B cell (primary cell): ENCODE data around the gene XXYLT1.

Experiments
- EZH2 ChIP-seq: IDR thresholded peaks from 2 replicates; pipeline ENCODE4 v1.6.1; 2012; ENCODE audit warnings: borderline replicate concordance, low read depth, mild to moderate bottlenecking, moderate library complexity, low read length; ENCODE audit not compliant: insufficient read depth, poor library complexity, severe bottlenecking
- TF ChIP-seq, protein P1 (sequence below): fragments of 200-600 bp; IDR thresholded peaks from one replicate; pipeline ENCODE4 v1.8.0; 2022; ENCODE audit warnings: antibody characterized with exemption, mild to moderate bottlenecking

DNA sequence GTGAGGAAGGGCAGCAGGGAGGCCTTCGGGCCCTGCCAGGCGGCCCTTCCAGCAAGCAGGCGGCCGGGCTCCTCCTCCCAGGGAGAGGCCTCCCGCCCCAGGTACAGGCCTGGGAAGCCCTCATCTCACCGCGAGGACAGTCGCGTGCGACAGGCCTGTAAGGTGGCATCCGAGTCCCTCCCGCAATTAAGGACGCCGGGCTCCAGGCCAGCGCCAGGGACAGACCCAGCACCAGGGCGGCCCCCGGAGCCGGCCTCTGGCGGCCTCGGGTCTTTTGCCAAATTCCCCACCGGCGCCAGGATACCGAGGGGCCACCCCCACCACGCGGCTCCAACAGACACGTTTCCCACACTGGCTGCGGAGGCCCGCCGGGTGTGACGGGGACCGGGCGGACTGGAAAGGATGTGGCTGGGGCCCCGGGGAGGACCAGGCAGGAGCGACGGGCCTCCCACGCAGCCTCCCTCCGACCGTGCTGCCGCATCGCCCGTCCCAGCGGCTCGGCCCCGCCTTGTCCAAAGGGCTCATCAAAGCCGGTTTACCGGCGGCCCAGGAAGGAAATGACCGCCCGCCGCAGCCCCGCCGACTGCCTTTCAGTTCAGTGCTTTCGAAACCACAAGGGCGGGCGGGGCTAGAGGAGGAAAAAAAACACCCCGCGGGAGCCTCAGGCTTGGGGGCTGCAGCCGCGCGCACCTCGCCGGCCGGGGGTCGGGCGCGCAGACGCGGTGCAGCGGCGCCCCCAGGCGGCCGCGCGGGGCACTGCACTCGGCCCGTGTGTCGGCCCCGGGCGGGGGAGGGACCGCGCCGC lies 11.3 kb downstream of the XXYLT1 start:
- TF ChIP-seq, protein P1, sequence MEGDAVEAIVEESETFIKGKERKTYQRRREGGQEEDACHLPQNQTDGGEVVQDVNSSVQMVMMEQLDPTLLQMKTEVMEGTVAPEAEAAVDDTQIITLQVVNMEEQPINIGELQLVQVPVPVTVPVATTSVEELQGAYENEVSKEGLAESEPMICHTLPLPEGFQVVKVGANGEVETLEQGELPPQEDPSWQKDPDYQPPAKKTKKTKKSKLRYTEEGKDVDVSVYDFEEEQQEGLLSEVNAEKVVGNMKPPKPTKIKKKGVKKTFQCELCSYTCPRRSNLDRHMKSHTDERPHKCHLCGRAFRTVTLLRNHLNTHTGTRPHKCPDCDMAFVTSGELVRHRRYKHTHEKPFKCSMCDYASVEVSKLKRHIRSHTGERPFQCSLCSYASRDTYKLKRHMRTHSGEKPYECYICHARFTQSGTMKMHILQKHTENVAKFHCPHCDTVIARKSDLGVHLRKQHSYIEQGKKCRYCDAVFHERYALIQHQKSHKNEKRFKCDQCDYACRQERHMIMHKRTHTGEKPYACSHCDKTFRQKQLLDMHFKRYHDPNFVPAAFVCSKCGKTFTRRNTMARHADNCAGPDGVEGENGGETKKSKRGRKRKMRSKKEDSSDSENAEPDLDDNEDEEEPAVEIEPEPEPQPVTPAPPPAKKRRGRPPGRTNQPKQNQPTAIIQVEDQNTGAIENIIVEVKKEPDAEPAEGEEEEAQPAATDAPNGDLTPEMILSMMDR = peak; percentile 73
- TF ChIP-seq EZH2 = no peak
